NCI-H146 treated with DMSO at 0.1 percent for 48 hours (cell line): ENCODE data around the gene FAM240A.

Source experiments
- DNase-seq: peaks from one replicate; lab custom pipeline; 2025; ENCODE audit not compliant: unreplicated experiment; lab: John Stamatoyannopoulos, UW

FAM240A gene

GRCh38 chr3:46661776-46662766, 49.7 kb downstream of the FAM240A start:
- peak; percentile 4 for DNase-seq

DNA sequence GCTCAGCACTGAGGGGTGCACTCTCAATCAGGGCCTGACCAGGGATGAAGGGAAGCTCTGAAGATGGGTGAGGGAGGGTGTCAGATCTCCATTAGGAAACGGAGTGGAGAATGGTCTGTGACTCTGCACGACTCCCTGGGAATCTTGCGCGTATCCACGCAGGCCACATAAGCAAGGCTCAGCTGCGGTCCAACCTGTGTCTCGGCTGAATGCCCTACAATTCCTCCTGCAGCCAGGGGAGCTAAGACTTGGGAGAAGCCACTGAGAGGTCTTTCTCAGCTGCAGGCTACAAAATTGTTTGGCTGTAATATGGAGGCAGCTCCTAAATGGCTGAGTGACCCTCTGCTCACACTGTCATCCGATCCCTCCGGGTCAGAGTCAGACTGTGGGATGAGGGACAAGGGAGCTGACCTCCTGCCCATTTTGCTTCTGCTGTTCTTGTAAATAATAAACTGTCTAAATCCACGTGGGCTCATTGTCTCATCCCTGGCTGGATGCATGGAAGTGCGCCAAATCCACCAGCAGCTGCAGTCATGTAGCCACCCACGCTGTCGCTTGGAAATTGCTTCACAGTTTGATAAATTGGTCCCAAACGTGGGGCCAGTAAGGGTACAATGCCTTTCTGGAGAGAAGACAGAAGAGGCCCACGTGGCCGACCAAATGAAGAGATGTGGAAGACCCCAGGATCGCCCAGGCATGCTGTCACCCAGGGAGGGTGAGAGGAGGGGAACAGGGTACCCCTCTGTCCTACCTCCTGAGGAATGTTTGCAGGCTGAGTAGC, 50.6 kb downstream of the FAM240A start:
- peak; percentile 31 for DNase-seq

GRCh38 chr3:46663591-46664135, 51.3 kb downstream of the FAM240A start:
- DNase-seq, result peak; percentile 87

GRCh38 chr3:46664188-46664970, 52.1 kb downstream of the FAM240A start:
- DNase-seq, result no peak

- DNase-seq, result no peak
Measured at GRCh38 chr3:46664971-46665762, 52.8 kb downstream of the FAM240A start.

- DNase-seq, result peak; percentile 70
Measured at GRCh38 chr3:46665763-46666452, 53.6 kb downstream of the FAM240A start.

GRCh38 chr3:46666453-46666845, 54.1 kb downstream of the FAM240A start:
- no peak for DNase-seq

DNA sequence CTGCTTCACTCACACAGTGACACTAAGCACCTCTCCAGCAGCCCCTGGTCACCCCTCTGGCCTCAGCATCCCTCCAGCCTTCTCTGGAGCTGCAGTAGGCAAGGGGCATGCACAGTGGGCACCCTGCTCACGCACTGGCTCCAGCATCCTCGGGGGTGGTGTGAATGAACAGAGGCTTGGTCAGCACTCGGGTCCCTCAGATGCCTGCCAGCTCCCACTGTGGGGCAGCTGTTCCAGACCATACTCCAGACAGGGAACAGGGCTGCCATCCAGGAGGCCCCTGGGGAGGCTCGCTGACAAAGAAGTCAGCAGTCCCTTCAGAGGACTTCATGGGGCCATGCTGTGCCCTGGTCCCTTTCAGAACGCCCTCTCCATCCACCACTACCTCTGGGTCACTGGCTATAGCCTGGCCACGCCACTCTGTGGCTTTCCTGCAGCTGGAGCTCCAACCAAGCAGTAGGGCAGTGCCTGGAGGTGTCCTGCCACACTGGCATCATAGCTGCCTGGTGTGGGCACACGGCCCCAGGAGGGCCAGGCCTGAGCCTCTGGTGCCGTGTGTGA, 54.8 kb downstream of the FAM240A start:
- no peak for DNase-seq

DNA sequence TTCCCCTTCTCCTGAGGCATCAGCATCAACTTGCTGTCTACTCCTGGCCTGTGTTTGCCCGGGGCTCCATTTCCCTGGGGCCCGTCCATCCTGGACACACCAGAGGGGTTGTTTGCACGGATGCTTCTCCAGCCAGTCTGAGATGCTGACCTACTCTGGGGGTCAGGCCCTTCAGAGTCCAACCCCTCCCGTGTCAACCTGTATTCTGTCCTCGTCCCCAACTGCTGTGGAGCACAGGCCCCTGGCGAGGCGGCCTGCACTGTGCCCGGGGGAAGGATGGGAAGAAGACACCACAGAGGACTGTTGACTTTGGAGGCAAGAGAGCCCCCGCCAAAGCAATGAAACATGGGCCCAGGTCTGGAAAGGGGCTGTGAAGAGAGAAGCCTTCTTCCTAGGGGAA, 55.3 kb downstream of the FAM240A start:
- DNase-seq, result no peak

DNA sequence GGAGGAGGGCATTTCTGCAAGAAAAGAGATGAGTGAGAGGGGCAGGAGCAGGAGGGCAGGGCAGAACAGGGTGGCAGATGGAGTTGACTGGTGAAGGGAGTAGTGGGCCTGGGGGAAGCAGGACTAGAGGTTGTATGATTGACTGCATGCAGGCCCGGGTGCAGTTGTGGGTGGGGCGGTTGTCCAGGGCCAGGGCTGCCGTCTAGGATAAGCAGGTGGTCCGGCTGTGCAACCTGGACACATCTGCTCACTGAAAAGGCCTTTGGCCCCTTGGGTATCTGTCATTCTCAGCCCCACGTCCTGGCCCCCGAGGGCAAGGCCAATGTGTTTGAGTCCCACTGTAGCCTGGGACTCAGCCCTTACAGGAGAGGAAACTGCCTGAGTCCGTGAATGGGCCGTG, 55.8 kb downstream of the FAM240A start:
- no peak for DNase-seq

GRCh38 chr3:46668591-46668990, 56.3 kb downstream of the FAM240A start:
- no peak for DNase-seq

DNA sequence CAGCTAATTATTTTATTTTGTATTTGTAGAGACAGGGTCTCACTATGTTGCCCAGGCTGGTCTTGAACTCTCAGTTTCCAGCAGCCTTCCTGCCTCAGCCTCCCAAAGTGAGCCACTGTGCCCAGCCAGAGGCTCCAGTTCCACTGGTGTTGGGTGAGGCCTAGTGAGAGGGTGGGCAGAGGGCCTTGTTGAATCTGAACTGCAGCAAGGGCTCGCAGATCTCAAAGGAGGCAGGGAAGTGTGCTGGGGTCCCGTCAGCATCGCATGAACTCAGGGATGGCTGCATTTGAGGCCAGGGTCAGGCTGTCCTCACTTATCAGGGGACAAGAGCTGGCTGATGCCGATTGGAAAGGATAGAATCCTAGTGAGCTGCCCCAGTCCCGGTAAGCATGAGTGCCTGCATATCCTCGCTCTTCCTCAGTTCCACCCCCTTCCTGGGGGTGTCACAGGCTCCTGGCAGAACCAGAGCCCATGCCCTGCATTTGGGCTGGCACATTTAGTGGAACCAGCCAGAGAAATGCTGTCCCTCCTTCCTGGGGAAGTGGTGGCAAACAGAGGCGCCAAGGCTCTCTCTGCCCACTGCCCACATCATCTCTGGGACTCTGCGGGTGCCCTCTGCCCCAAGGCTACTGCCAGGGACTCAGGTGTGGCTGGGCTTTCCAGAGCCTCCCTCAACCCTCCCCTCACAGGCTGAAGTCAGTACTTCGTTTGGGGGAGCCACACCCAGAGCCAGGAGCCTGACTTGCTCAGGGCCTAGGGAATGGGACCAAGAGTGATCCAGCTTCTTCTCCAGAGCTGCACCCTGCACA, 57.1 kb downstream of the FAM240A start:
- no peak for DNase-seq

DNA sequence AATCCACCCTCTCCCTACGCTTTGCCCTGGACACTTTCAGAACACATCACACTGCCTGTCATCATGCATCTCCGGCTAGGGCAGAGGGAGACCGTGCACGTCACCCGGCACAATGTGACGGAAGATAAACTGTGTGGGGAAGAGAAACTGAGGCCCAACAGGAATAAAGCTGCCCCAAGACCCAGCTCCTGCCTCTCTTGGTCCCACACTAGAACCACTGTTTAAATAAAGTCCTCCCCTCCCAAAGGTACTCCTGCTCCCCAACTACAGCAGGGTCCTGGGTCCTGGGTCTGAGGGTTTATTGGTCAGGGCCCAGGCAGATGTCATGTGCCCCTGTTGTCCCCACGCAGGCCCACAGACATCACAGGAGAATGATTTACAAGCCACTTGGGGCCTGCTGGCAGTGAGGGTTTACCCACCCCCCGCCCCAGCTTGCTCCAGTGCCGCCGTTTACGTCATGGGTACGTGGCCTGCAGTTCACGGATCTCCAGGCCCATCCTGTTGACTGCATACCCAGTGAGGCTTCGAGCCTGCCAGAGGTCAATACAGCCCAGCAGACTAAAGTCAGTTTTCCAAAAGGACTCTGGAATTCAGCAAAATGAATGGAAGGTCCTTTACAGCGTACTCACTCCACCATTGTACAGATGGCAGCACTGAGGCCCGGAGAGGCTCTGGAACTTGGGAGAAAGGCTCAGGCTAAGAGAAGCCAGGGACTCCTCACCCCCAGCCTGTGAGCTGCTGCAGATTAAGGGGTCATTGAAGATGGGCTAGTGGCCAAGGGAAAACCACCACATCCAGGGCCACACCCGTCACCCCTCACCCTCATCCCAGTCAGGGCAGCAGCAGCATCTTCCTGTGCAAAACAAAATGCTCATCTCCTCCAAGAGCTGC, 57.9 kb downstream of the FAM240A start:
- no peak for DNase-seq

DNA sequence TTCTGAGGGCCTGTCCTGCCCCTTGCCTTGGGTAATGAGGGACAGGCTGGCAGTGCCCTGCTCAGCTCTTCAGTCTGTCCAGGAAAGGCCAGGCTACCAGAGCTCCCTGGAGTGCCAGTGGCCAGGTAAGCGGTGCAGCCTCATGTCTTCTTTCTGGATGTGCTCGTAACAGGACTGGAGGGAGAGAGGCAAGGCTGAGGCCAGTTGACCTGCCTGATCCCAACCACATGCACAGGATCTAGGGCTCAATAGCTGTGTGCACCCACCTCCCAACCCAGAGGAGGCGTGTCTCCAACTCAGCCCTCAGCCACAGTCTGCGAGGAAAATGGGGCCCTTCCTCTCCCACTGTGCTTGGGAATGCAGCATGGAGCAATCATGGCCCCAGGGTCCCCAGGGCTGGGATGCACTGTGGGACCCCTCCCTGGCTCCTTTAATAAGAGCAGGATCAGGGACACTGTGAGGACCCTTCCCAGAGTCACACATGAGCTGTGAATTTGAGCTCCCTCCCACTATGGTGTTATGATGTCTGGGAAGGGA, 58.6 kb downstream of the FAM240A start:
- DNase-seq, result no peak

DNA sequence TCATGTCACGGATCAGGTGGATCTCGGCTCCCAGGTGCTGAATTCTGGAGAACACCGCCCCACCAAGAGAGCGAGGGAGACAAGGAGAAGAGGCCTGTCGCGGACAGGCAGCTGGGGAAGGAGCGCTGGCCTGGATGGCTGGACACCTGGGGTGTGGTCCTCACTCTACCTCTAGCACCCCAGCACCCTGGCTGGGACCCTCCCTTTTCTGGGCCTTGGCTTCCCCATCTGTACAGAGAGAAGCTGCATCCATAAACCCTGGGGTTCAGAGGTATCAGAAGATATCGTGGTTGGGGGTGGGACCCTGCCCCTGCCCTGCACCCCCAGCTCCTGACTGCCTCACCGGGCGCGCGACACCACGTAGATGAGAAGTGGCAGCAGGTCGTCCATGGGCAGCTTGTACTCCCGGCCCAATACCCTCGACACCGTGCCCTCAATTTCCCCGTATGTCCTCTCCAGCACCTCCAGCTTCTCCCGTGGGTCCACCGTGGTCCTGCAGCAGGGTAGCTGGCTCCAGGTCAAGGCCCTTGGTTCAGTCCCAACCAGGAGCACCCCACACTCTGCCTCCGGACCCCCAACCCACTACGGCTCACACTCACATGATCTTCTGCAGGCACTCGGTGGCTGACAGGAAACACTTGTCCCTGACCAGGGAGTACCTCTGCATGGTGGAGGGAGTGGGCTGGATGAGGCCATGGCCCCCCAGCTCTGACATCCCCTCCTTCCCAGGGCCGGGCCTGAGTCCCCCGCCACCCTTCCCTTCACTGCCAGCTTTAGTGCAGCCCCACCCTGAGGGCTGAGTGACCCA, 59.4 kb downstream of the FAM240A start:
- no peak for DNase-seq

GRCh38 chr3:46672349-46672695, 60.0 kb downstream of the FAM240A start:
- no peak for DNase-seq
